K562 (cell line): Measurements from ENCODE around the gene SLC25A21. TPM values are rescaled to one million over a fixed set of nuclear protein-coding genes. Genes with fewer than 3 reads are reported as not detected.

Experiments
- ADNP ChIP-seq: fragments of 200-800 bp; sonication (Bioruptor generic); IDR thresholded peaks from 2 replicates; pipeline ENCODE4 v1.6.1; 2016; ENCODE audit warnings: missing genetic modification characterization, missing compliant biosample characterization
- BACH1 ChIP-seq: fragments of 200-800 bp; sonication (Bioruptor generic); IDR thresholded peaks from 2 replicates; pipeline ENCODE4 v1.6.1; 2016; ENCODE audit warnings: missing genetic modification characterization, missing compliant biosample characterization
- BRD4 ChIP-seq: fragments of 200-600 bp; sonication (generic); IDR thresholded peaks from 2 replicates; pipeline ENCODE4 v1.6.1; 2017; ENCODE audit warnings: inconsistent platforms
- CBFB ChIP-seq: sonication (generic); formaldehyde crosslinking; IDR thresholded peaks from 2 replicates; pipeline ENCODE4 v1.4.0; 2020; ENCODE audit warnings: mild to moderate bottlenecking, missing genetic modification reagents
- CCNT2 ChIP-seq: IDR thresholded peaks from 2 replicates; pipeline ENCODE4 v1.6.1; 2011; ENCODE audit warnings: borderline replicate concordance, low read depth, mild to moderate bottlenecking, moderate library complexity, mixed read lengths, low read length; ENCODE audit not compliant: insufficient read length; ENCODE audit errors: extremely low read depth
- GATA2 ChIP-seq: sonication (generic); formaldehyde crosslinking; IDR thresholded peaks from 2 replicates; pipeline ENCODE4 v1.4.0; 2020; ENCODE audit warnings: mild to moderate bottlenecking, missing genetic modification reagents
- KDM5B ChIP-seq: fragments of 200-600 bp; sonication (generic); IDR thresholded peaks from 2 replicates; pipeline ENCODE4 v1.6.1; 2012; ENCODE audit warnings: low read depth, mild to moderate bottlenecking, moderate library complexity, low read length, control low read depth, inconsistent platforms; ENCODE audit not compliant: insufficient replicate concordance
- MCM2 ChIP-seq: fragments of 450-650 bp; IDR thresholded peaks from 2 replicates; pipeline ENCODE4 v1.6.1; 2017; ENCODE audit warnings: low read depth, mild to moderate bottlenecking
- POLR2AphosphoS2 ChIP-seq: IDR thresholded peaks from 2 replicates; pipeline ENCODE4 v1.6.1; 2012; ENCODE audit warnings: low read length, improper control_type of control experiment
- PRMT5 ChIP-seq: sonication (generic); formaldehyde crosslinking; IDR thresholded peaks from 2 replicates; pipeline ENCODE4 v1.5.0; 2020; ENCODE audit warnings: missing genetic modification reagents
- RBM39 ChIP-seq: fragments of 200-400 bp; formaldehyde crosslinking; optimal IDR thresholded peaks from 2 replicates; pipeline ENCODE3; 2018; ENCODE audit warnings: low read depth, low read length
- TRIM24 ChIP-seq, 2 experiments: fragments of 450-650 bp; IDR thresholded peaks; 2 replicates each; pipeline ENCODE4 v1.6.1; 2016
- ZNF23 ChIP-seq: fragments of 250-450 bp; sonication (Bioruptor Pico); IDR thresholded peaks from 2 replicates; pipeline ENCODE4 v1.4.0; 2020; ENCODE audit warnings: mild to moderate bottlenecking
- ZNF232 ChIP-seq: sonication (generic); formaldehyde crosslinking; IDR thresholded peaks from 2 replicates; pipeline ENCODE4 v1.8.0; 2022; ENCODE audit warnings: mild to moderate bottlenecking, missing genetic modification reagents
- ZNF274 ChIP-seq: IDR thresholded peaks from 2 replicates; pipeline ENCODE4 v1.6.1; 2011; ENCODE audit warnings: low read depth, mild to moderate bottlenecking, low read length, moderate library complexity, borderline replicate concordance
- ZNF316 ChIP-seq: fragments of 450-650 bp; IDR thresholded peaks from 2 replicates; pipeline ENCODE4 v1.6.1; 2016
- polyA plus RNA-seq, 8 experiments: library from polyadenylated mRNA; depleted of rRNA in 4 of 8; stranded (reverse) in 5 of 8; unstranded in 3 of 8; fragments of >200 nt; fragmentation: Nextera tagmentation in 2 of 8; fragmentation: Illumina TruSeq in 1 of 8; extraction: Ambion mirVana in 2 of 8; extraction: Trizol in 1 of 8; gene quantifications; 2 replicates each; pipeline versions ENCODE4 v1.2.1 to v1.2.3, GENCODE V29; 2011 to 2014; ENCODE audit warnings: inconsistent platforms in 1 of 8, missing spikeins in 1 of 8
- total RNA-seq, 7 experiments: library from RNA; depleted of rRNA in 6 of 7; stranded (reverse); fragments of >200 nt in 6 of 7; fragmentation: Illumina TruSeq in 2 of 7; extraction: Trizol in 2 of 7; gene quantifications; 2 replicates each; pipeline versions ENCODE4 v1.2.1 to v1.2.3, GENCODE V29; 2011 to 2021; ENCODE audit warnings: low replicate concordance in 1 of 7
- TF ChIP-seq, protein P1 (sequence below): fragments of 450-650 bp; IDR thresholded peaks from 2 replicates; pipeline ENCODE4 v1.6.1; 2016; ENCODE audit warnings: mild to moderate bottlenecking, moderate library complexity

The SLC25A21 gene
- total and polyA plus RNA-seq, 9 of the 15 experiments (the other 6 are each of a cell fraction or from before 2014, with no cell fraction given), result 15.2 to 46.7 (median 28.7) TPM

DNA sequence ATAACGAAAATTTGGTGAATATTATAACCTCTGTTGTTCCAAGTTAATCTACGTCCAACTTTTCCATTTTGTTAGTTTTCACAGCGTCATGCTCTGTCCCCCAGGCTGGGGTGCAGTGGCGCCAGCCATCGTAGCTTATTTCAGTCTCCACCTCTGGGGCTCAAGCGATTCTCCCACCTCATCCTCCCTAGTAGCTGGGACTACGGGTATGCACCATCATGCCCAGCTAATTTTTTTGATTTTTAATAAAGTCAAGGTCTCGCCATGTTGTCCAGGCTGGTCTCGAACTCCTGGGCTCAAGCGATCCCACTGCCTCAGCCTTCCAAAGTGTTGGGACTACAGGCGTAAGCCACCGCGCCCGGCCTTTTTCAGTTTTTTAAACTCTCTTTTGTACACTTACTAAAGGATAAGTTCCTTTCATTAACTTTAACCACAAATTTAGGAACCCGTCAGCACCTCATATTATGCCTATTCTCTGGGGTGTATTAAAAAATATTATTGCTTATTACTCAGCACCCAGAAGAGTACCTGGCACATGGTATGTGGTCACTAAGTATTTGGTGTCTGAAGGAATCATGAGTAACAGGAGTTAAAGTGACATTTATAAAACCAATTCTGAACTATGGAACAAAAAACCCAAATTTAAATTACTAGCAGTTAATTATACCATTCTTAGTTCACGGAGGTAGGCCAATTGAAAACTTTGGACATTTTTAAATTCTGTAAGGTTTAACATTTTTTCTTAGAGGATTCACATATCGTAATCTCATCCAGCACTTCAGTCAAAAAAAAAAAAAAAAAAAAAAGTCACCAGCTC, 24.4 kb upstream of the SLC25A21 start (continued):
- TF ChIP-seq RBM39 (no peak), ZNF232 (CRISPR knock-in tag) (no peak), PRMT5 (CRISPR knock-in tag) (no peak), ZNF23 (no peak), MCM2 (no peak), BACH1 (peak; percentile 58), KDM5B (no peak), CBFB (no peak), CCNT2 (no peak), ADNP (tag) (peak; percentile 78), BRD4 (no peak), ZNF316 (peak; percentile 19; the same call in 1 of the 2 replicates), POLR2AphosphoS2 (no peak), TRIM24 (IDR thresholded peaks at IDR 0.05) (0 out of 4 replicates have a peak, but pooled peaks of 1 of the 2 experiments have one; percentile 15), ZNF274 (no peak), GATA2 (CRISPR knock-in tag) (no peak)
- TF ChIP-seq, protein P1, sequence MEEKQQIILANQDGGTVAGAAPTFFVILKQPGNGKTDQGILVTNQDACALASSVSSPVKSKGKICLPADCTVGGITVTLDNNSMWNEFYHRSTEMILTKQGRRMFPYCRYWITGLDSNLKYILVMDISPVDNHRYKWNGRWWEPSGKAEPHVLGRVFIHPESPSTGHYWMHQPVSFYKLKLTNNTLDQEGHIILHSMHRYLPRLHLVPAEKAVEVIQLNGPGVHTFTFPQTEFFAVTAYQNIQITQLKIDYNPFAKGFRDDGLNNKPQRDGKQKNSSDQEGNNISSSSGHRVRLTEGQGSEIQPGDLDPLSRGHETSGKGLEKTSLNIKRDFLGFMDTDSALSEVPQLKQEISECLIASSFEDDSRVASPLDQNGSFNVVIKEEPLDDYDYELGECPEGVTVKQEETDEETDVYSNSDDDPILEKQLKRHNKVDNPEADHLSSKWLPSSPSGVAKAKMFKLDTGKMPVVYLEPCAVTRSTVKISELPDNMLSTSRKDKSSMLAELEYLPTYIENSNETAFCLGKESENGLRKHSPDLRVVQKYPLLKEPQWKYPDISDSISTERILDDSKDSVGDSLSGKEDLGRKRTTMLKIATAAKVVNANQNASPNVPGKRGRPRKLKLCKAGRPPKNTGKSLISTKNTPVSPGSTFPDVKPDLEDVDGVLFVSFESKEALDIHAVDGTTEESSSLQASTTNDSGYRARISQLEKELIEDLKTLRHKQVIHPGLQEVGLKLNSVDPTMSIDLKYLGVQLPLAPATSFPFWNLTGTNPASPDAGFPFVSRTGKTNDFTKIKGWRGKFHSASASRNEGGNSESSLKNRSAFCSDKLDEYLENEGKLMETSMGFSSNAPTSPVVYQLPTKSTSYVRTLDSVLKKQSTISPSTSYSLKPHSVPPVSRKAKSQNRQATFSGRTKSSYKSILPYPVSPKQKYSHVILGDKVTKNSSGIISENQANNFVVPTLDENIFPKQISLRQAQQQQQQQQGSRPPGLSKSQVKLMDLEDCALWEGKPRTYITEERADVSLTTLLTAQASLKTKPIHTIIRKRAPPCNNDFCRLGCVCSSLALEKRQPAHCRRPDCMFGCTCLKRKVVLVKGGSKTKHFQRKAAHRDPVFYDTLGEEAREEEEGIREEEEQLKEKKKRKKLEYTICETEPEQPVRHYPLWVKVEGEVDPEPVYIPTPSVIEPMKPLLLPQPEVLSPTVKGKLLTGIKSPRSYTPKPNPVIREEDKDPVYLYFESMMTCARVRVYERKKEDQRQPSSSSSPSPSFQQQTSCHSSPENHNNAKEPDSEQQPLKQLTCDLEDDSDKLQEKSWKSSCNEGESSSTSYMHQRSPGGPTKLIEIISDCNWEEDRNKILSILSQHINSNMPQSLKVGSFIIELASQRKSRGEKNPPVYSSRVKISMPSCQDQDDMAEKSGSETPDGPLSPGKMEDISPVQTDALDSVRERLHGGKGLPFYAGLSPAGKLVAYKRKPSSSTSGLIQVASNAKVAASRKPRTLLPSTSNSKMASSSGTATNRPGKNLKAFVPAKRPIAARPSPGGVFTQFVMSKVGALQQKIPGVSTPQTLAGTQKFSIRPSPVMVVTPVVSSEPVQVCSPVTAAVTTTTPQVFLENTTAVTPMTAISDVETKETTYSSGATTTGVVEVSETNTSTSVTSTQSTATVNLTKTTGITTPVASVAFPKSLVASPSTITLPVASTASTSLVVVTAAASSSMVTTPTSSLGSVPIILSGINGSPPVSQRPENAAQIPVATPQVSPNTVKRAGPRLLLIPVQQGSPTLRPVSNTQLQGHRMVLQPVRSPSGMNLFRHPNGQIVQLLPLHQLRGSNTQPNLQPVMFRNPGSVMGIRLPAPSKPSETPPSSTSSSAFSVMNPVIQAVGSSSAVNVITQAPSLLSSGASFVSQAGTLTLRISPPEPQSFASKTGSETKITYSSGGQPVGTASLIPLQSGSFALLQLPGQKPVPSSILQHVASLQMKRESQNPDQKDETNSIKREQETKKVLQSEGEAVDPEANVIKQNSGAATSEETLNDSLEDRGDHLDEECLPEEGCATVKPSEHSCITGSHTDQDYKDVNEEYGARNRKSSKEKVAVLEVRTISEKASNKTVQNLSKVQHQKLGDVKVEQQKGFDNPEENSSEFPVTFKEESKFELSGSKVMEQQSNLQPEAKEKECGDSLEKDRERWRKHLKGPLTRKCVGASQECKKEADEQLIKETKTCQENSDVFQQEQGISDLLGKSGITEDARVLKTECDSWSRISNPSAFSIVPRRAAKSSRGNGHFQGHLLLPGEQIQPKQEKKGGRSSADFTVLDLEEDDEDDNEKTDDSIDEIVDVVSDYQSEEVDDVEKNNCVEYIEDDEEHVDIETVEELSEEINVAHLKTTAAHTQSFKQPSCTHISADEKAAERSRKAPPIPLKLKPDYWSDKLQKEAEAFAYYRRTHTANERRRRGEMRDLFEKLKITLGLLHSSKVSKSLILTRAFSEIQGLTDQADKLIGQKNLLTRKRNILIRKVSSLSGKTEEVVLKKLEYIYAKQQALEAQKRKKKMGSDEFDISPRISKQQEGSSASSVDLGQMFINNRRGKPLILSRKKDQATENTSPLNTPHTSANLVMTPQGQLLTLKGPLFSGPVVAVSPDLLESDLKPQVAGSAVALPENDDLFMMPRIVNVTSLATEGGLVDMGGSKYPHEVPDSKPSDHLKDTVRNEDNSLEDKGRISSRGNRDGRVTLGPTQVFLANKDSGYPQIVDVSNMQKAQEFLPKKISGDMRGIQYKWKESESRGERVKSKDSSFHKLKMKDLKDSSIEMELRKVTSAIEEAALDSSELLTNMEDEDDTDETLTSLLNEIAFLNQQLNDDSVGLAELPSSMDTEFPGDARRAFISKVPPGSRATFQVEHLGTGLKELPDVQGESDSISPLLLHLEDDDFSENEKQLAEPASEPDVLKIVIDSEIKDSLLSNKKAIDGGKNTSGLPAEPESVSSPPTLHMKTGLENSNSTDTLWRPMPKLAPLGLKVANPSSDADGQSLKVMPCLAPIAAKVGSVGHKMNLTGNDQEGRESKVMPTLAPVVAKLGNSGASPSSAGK, result 0 out of 2 replicates have a peak, but pooled peaks have one; percentile 35
